ENCODE data around the gene GADL1.

GADL1 gene

DNA sequence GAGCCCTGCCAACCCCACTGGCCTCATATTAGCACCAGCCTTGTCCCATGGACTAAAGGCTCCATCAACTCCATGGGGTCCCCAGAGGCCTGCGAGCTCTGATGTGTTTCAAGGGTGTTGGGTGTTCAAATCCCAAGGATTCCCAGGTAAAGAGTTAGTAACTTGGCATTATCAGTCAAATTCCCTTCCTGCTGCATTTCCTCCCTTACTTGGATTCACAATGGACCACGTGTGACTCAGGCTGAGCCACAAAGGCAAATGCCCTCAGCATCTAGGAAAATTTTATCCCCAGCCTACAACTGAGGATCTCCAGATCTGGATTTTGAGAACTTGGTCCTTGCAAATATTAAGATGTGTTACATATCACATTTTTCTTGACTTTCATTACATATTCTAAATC is 58.8 kb downstream of the GADL1 start:
- no peak for ATAC-seq

GRCh38 chr3:30832961-30833575 is 61.4 kb downstream of the GADL1 start:
- no peak for ATAC-seq
- TF ChIP-seq ISL1 (CRISPR knock-in tag; IDR thresholded peaks at IDR 0.05) (no peak), ESRRG (CRISPR knock-in tag; IDR thresholded peaks at IDR 0.05) (no peak), ZC3H10 (CRISPR knock-in tag; IDR thresholded peaks at IDR 0.05) (no peak), TOX (CRISPR knock-in tag; IDR thresholded peaks at IDR 0.05; ENCODE audit: borderline replicate concordance) (no peak), ZFP30 (CRISPR knock-in tag; IDR thresholded peaks at IDR 0.05) (no peak), RARB (CRISPR knock-in tag; IDR thresholded peaks at IDR 0.05) (no peak), BACH2 (CRISPR knock-in tag; IDR thresholded peaks at IDR 0.05; ENCODE audit: borderline replicate concordance) (no peak)
- TF ChIP-seq, protein P1, sequence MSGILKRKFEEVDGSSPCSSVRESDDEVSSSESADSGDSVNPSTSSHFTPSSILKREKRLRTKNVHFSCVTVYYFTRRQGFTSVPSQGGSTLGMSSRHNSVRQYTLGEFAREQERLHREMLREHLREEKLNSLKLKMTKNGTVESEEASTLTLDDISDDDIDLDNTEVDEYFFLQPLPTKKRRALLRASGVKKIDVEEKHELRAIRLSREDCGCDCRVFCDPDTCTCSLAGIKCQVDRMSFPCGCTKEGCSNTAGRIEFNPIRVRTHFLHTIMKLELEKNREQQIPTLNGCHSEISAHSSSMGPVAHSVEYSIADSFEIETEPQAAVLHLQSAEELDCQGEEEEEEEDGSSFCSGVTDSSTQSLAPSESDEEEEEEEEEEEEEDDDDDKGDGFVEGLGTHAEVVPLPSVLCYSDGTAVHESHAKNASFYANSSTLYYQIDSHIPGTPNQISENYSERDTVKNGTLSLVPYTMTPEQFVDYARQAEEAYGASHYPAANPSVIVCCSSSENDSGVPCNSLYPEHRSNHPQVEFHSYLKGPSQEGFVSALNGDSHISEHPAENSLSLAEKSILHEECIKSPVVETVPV (CRISPR knock-in tag; IDR thresholded peaks at IDR 0.05), result no peak
- TF ChIP-seq, protein P2, sequence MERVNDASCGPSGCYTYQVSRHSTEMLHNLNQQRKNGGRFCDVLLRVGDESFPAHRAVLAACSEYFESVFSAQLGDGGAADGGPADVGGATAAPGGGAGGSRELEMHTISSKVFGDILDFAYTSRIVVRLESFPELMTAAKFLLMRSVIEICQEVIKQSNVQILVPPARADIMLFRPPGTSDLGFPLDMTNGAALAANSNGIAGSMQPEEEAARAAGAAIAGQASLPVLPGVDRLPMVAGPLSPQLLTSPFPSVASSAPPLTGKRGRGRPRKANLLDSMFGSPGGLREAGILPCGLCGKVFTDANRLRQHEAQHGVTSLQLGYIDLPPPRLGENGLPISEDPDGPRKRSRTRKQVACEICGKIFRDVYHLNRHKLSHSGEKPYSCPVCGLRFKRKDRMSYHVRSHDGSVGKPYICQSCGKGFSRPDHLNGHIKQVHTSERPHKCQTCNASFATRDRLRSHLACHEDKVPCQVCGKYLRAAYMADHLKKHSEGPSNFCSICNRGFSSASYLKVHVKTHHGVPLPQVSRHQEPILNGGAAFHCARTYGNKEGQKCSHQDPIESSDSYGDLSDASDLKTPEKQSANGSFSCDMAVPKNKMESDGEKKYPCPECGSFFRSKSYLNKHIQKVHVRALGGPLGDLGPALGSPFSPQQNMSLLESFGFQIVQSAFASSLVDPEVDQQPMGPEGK (CRISPR knock-in tag; IDR thresholded peaks at IDR 0.05; ENCODE audit: borderline replicate concordance), result no peak

More for the DNA sequence above, 58.8 kb downstream of the GADL1 start:
- TF ChIP-seq, protein P1 (CRISPR knock-in tag; IDR thresholded peaks at IDR 0.05), result no peak
- TF ChIP-seq CSDC2 (CRISPR knock-in tag; IDR thresholded peaks at IDR 0.05), result no peak
- no peak for TF ChIP-seq CREB5 (CRISPR knock-in tag; IDR thresholded peaks at IDR 0.05; ENCODE audit: low read depth)
- TF ChIP-seq OSR1 (CRISPR knock-in tag; IDR thresholded peaks at IDR 0.05), result no peak
- TF ChIP-seq SNAI2 (CRISPR knock-in tag; IDR thresholded peaks at IDR 0.05), result no peak
- TF ChIP-seq ARNTL (CRISPR knock-in tag; IDR thresholded peaks at IDR 0.05; ENCODE audit: borderline replicate concordance, low read depth), result no peak
- TF ChIP-seq, protein P3, sequence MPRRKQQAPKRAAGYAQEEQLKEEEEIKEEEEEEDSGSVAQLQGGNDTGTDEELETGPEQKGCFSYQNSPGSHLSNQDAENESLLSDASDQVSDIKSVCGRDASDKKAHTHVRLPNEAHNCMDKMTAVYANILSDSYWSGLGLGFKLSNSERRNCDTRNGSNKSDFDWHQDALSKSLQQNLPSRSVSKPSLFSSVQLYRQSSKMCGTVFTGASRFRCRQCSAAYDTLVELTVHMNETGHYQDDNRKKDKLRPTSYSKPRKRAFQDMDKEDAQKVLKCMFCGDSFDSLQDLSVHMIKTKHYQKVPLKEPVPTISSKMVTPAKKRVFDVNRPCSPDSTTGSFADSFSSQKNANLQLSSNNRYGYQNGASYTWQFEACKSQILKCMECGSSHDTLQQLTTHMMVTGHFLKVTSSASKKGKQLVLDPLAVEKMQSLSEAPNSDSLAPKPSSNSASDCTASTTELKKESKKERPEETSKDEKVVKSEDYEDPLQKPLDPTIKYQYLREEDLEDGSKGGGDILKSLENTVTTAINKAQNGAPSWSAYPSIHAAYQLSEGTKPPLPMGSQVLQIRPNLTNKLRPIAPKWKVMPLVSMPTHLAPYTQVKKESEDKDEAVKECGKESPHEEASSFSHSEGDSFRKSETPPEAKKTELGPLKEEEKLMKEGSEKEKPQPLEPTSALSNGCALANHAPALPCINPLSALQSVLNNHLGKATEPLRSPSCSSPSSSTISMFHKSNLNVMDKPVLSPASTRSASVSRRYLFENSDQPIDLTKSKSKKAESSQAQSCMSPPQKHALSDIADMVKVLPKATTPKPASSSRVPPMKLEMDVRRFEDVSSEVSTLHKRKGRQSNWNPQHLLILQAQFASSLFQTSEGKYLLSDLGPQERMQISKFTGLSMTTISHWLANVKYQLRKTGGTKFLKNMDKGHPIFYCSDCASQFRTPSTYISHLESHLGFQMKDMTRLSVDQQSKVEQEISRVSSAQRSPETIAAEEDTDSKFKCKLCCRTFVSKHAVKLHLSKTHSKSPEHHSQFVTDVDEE (CRISPR knock-in tag; IDR thresholded peaks at IDR 0.05), result no peak
- TF ChIP-seq ESRRG (CRISPR knock-in tag; IDR thresholded peaks at IDR 0.05), result no peak
- TF ChIP-seq TCF4 (CRISPR knock-in tag; IDR thresholded peaks at IDR 0.05; ENCODE audit: borderline replicate concordance), result no peak
- TF ChIP-seq, protein P2 (CRISPR knock-in tag; IDR thresholded peaks at IDR 0.05; ENCODE audit: borderline replicate concordance), result no peak
- no peak for TF ChIP-seq TOX (CRISPR knock-in tag; IDR thresholded peaks at IDR 0.05; ENCODE audit: borderline replicate concordance)
- TF ChIP-seq ZNF565 (CRISPR knock-in tag; conservative IDR thresholded peaks at IDR 0.05; ENCODE audit: low read depth), result no peak
- TF ChIP-seq PPARA (CRISPR knock-in tag; IDR thresholded peaks at IDR 0.05; ENCODE audit: borderline replicate concordance), result no peak
- no peak for TF ChIP-seq ZNF70 (CRISPR knock-in tag; IDR thresholded peaks at IDR 0.05)
- TF ChIP-seq RARB (CRISPR knock-in tag; IDR thresholded peaks at IDR 0.05), result no peak
- TF ChIP-seq POU6F1 (CRISPR knock-in tag; IDR thresholded peaks at IDR 0.05; ENCODE audit: borderline replicate concordance, low read depth), result no peak
- TF ChIP-seq BACH2 (CRISPR knock-in tag; IDR thresholded peaks at IDR 0.05; ENCODE audit: borderline replicate concordance), result no peak
- TF ChIP-seq ZC3H10 (CRISPR knock-in tag; IDR thresholded peaks at IDR 0.05), result no peak

Data from SK-N-SH treated with all-trans-retinoic acid at 6 μM for 48 hours (cell line).